IPS-NIHi7 (cell line): ENCODE results near the gene RBM43.
"Not testable (repeated sequence)": the region's sequence is repeated elsewhere in the genome, so short reads cannot be mapped to it uniquely, and the experiment has no call there.

Experiments used
- DNase-seq: peaks from one replicate; pipeline ENCODE4 v3.0.0; 2012; ENCODE audit warnings: mixed read lengths; ENCODE audit errors: extremely low spot score

The RBM43 gene

GRCh38 chr2:151268085-151268484 lies 6.4 kb upstream of the RBM43 start:
- no peak for DNase-seq

DNA sequence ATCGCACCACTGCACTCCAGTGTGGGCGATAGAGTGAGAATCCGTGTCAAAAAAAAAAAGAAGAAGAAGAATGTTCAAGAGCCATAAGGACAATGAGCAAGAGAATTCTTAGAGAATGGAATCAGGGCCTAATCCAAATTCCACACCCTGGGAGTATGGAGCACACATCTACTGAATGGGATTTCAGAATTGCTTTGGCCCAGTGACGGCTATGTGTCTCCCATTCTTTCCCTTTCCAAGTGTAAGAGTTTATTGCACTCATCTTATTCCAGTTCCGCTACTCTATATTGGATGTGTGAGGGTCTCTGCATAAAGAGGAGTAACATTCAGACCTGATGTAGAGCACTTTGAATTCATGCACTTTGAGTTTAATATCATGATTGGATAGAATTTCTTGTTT lies 5.9 kb upstream of the RBM43 start:
- no peak for DNase-seq

- no peak for DNase-seq
These were observed 4.3 kb upstream of the RBM43 start for GRCh38 chr2:151265991-151266390.

GRCh38 chr2:151264157-151264825 lies 2.6 kb upstream of the RBM43 start:
- DNase-seq: peak; percentile 29

GRCh38 chr2:151262629-151263028 lies 966 bp upstream of the RBM43 start:
- DNase-seq: peak; percentile 16

GRCh38 chr2:151261977-151262291 lies 271 bp upstream of the RBM43 start:
- no peak for DNase-seq

- no peak for DNase-seq
These were observed 961 bp downstream of the RBM43 start for GRCh38 chr2:151260573-151261230.

DNA sequence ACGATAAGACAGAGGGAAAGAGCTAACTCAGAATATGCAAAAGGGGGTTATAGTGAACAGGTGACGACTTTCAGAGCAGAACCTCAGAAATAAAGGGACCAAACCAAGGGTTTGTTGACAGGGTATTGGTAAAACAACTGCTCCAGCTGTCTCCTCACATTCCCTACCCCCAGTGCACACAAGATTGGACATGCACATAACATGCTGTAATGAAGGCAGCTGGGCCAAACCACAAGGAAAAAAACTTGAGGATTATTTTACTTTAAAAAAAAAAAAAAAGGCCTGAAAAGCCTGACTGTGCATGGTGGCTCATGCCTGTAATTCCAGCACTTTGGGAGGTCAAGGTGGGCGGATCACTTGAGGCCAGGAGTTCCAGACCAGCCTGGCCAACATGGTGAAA lies 3.5 kb downstream of the RBM43 start:
- DNase-seq: no peak

DNA sequence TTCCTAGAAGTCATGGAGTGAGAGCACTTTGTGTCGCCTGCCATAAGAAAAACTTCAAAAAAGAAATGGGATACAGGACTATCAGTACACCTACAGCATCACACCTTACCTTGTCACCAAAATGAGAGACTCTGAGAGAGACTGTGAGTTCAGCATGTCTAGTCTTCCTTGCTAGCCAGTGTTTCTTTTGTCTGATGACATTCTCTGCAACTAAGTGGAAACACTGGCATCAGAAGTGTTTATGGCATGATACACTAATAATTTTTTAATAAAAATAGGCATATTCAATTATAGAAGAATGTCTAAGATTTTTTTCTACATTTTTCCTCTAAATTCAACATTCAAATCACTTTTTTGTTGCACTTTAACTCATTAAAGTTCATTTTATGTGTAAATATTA lies 9.0 kb downstream of the RBM43 start:
- no peak for DNase-seq

GRCh38 chr2:151251012-151251411 lies 10.7 kb downstream of the RBM43 start:
- DNase-seq: no peak

- DNase-seq: no peak
These were observed 14.2 kb downstream of the RBM43 start for GRCh38 chr2:151247432-151247831.

- DNase-seq: no peak
These were observed 15.5 kb downstream of the RBM43 start for GRCh38 chr2:151246152-151246551.

DNA sequence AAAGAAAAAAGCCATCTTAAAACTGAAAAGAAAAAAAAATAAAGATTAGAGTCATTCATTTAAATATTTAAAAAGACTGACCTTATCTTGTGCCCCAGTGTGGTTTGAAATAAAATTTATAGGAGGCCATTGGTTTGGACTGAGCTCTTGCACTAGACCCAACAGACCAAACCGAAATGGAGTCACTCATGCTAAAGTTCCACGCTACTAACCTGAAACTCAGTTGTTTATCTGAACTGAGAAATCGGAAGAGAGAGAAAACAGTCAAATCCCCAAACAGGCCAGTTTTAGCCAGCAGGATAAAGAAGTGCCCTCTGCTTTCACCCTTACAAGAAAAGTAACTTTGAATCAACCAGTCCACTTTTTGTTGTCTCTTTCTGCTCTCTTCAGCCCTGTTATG lies 18.2 kb downstream of the RBM43 start:
- DNase-seq: no peak

GRCh38 chr2:151241224-151241623 lies 20.4 kb downstream of the RBM43 start:
- DNase-seq: no peak

- DNase-seq: no peak
These were observed 21.2 kb downstream of the RBM43 start for GRCh38 chr2:151240433-151240832.

- DNase-seq: no peak
These were observed 22.0 kb downstream of the RBM43 start for GRCh38 chr2:151239624-151240023.

GRCh38 chr2:151238527-151239487 lies 22.9 kb downstream of the RBM43 start:
- peak; percentile 67 for DNase-seq

DNA sequence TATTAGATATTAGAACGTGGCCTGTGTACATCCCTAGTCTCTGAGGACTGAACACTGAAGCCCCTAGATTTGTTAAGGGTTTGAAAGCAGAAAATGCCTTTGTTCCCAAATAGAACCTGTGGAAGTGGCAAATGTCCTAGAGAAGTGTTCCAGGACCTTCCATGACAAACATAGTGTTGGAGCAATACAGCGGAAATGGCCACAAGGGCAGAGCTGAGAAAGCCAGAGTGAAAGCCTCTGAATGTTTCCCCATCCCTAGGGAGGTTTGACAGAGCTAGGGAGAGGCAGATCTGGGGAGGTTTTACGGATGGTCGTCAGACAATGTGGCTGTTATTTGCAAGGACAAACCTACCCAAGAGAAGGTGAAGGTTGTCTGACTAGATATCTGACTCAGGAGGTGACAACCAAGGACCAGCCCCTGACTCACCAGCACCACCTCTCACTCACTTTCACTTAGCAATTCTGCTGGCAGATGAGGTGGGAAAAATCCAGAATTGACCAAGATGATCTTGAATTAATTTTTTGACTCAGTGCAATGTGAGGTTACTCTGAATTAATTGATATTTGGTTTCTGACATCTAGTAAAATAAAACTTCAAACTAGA lies 24.1 kb downstream of the RBM43 start:
- peak; percentile 26 for DNase-seq

DNA sequence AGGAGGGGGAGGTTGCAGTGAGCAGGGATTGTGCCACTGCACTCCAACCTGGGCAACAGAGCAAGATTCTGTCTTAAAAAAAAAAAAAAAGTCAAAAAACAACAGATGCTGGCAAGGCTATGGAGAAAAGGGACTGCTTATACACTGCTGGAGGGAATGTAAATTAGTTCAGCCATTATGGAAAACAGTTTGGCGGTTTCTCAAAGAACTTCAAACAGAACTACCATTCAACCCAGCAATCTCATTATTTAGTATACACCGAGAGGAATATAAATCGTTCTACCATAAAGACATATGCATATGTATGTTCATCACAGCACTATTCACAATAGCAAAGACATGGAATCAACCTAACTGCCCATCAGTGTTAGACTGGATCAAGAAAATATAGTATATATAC lies 27.9 kb downstream of the RBM43 start:
- DNase-seq: not testable (repeated sequence)

GRCh38 chr2:151233288-151233687 lies 28.4 kb downstream of the RBM43 start:
- not testable (repeated sequence) for DNase-seq

- no peak for DNase-seq
These were observed 31.0 kb downstream of the RBM43 start for GRCh38 chr2:151230627-151231140.
